HepG2 (cell line): ENCODE data around the gene TSC22D4. TPM values are rescaled to one million over a fixed set of nuclear protein-coding genes. Genes with fewer than 3 reads are reported as not detected.
A peak's percentile ranks its signal among the peaks of the same experiment; 100 is the strongest.

Experiments
- ATAC-seq: fragments of 200-7000 bp; cut with Tn5 transposase; 3 replicates; pipeline ENCODE4 v1.9.1; 2020; ENCODE audit warnings: mild to moderate bottlenecking, moderate library complexity
- BruUV-seq: library from RNA; stranded (reverse); fragments of 400-500 nt; replicated peaks from 2 replicates; lab custom pipeline; 2021; lab: Mats Ljungman, UMichigan
- CTCF ChIA-PET: fragments of 300-600 bp; formaldehyde crosslinking; extraction: SDS; loops from one replicate; lab custom pipeline; 2021; ENCODE audit warnings: low total read pairs, inconsistent platforms, low intra/inter-chr PET ratio; lab: Yijun Ruan, JAX
- POLR2A ChIA-PET: fragments of 350-600 bp; sonication (Branson Sonifier 250); formaldehyde crosslinking; loops from one replicate; lab custom pipeline; 2020; ENCODE audit warnings: antibody characterized with exemption, inconsistent platforms; lab: Yijun Ruan, JAX
- DNase-seq: peaks from one replicate; pipeline ENCODE4 v3.0.0-alpha.2; 2015; ENCODE audit warnings: low spot score
- FAIRE-seq: peaks from 3 replicates; lab custom pipeline; 2011; peaks lifted over from hg19 to GRCh38; lab: Jason Lieb, UNC
- H2AFZ ChIP-seq: one replicate; pipeline ENCODE4 v1.6.1; 2011; ENCODE audit warnings: low read length, inconsistent platforms
- H3K27ac ChIP-seq: fragments of 300-600 bp; 3 replicates; pipeline ENCODE4 v1.8.0; 2011; ENCODE audit warnings: mixed run types, mild to moderate bottlenecking, mixed read lengths, low read length, inconsistent platforms; ENCODE audit not compliant: insufficient read depth; ENCODE audit errors: extremely low read length
- H3K27me3 ChIP-seq, 2 experiments: fragments of 200-600 bp in 1 of 2; 2 replicates in 1 of 2; 3 replicates in 1 of 2; pipeline versions ENCODE4 v1.6.0 to v1.8.0; 2011; ENCODE audit warnings: low read length in 2 of 2, mild to moderate bottlenecking in 2 of 2, moderate library complexity in 2 of 2, inconsistent platforms in 1 of 2; ENCODE audit not compliant: insufficient read depth in 2 of 2, control insufficient read depth in 1 of 2
- H3K36me3 ChIP-seq, 2 experiments: fragments of 200-600 bp in 1 of 2; replicated peaks in 1 of 2; 2 replicates in 1 of 2; 3 replicates in 1 of 2; pipeline versions ENCODE4 v1.5.1 to v1.8.0; 2011; ENCODE audit warnings: low read length in 2 of 2, inconsistent platforms in 1 of 2; ENCODE audit not compliant: insufficient read depth in 2 of 2, control insufficient read depth in 1 of 2
- H3K4me1 ChIP-seq: 2 replicates; pipeline ENCODE4 v1.5.1; 2012; ENCODE audit warnings: low read length, inconsistent platforms; ENCODE audit not compliant: insufficient read depth
- H3K4me2 ChIP-seq: 2 replicates; pipeline ENCODE4 v1.6.0; 2011; ENCODE audit warnings: low read depth, low read length, inconsistent platforms
- H3K4me3 ChIP-seq, 3 experiments: fragments of 200-600 bp in 1 of 3; sonication (generic), shearing (Covaris generic) in 1 of 3; replicated peaks in 1 of 3; 2 replicates each; pipeline ENCODE4 v1.5.1; 2011 to 2016; ENCODE audit warnings: low read length in 3 of 3, inconsistent platforms in 2 of 3, low read depth in 2 of 3, mild to moderate bottlenecking in 2 of 3, control low read depth in 1 of 3, mixed read lengths in 1 of 3; ENCODE audit not compliant: insufficient read depth in 1 of 3
- H3K79me2 ChIP-seq: one replicate; pipeline ENCODE4 v1.6.1; 2011; ENCODE audit warnings: low read length, inconsistent platforms; ENCODE audit not compliant: insufficient read depth
- H3K9ac ChIP-seq: 2 replicates; pipeline ENCODE4 v1.6.0; 2011; ENCODE audit warnings: mild to moderate bottlenecking, low read depth, low read length, inconsistent platforms; ENCODE audit not compliant: insufficient read depth
- H3K9me3 ChIP-seq: 2 replicates; pipeline ENCODE4 v1.5.1; 2012; ENCODE audit warnings: mild to moderate bottlenecking, low read length
- H4K20me1 ChIP-seq: 2 replicates; pipeline ENCODE4 v1.6.0; 2011; ENCODE audit warnings: inconsistent platforms, mild to moderate bottlenecking, low read length, moderate library complexity; ENCODE audit not compliant: insufficient read depth
- ATF5 ChIP-seq: sonication (generic); formaldehyde crosslinking; IDR thresholded peaks from 2 replicates; pipeline ENCODE4 v1.4.0; 2020; ENCODE audit warnings: mild to moderate bottlenecking, low read depth, missing genetic modification reagents
- CTCF ChIP-seq: sonication (generic); formaldehyde crosslinking; IDR thresholded peaks from 2 replicates; pipeline ENCODE4 v1.5.0; 2020; ENCODE audit warnings: mild to moderate bottlenecking, missing genetic modification reagents, moderate library complexity
- FOXM1 ChIP-seq: sonication (generic); formaldehyde crosslinking; IDR thresholded peaks from 2 replicates; pipeline ENCODE4 v1.5.0; 2020; ENCODE audit warnings: missing genetic modification reagents
- SP5 ChIP-seq: IDR thresholded peaks from 2 replicates; pipeline ENCODE4 v1.6.1; 2016; ENCODE audit warnings: low read depth, borderline replicate concordance
- TBP ChIP-seq: sonication (generic); formaldehyde crosslinking; IDR thresholded peaks from 2 replicates; pipeline ENCODE4 v1.5.0; 2020; ENCODE audit warnings: missing genetic modification reagents
- ZC3H13 ChIP-seq: sonication (generic); formaldehyde crosslinking; IDR thresholded peaks from 2 replicates; pipeline ENCODE4 v1.8.1; 2023; ENCODE audit warnings: mild to moderate bottlenecking, missing genetic modification reagents, moderate library complexity
- ZNF121 ChIP-seq: sonication (generic); formaldehyde crosslinking; IDR thresholded peaks from 2 replicates; pipeline ENCODE4 v1.5.0; 2020; ENCODE audit warnings: mild to moderate bottlenecking, missing genetic modification reagents
- WGBS: methylation state at CpG from one replicate; pipeline ENCODE4 v1.1.6; 2017; ENCODE audit warnings: low lambda C conversion rate; 5-methylcytosine and 5-hydroxymethylcytosine counted together
- in situ Hi-C: cut with HindIII; loops from 2 replicates; pipeline ENCODE4 v1.10.0; 2017; ENCODE audit warnings: low pct_unique_long_range_greater_than_20kb; ENCODE audit not compliant: extremely low pct_ligation_motif_present
- intact Hi-C: fragments of 100-400 bp; cut with micrococcal nuclease; formaldehyde crosslinking; loops from one replicate; pipeline ENCODE4 v1.10.0; 2022; ENCODE audit not compliant: unreplicated experiment
- polyA plus RNA-seq, 8 experiments: library from polyadenylated mRNA; depleted of rRNA in 3 of 8; stranded (reverse) in 7 of 8; unstranded in 1 of 8; fragments of >200 nt; fragmentation: Illumina TruSeq in 4 of 8; extraction: Trizol in 4 of 8; gene quantifications; 2 replicates each; pipeline versions ENCODE4 v1.2.1 to v1.2.3, GENCODE V29; 2011 to 2016; ENCODE audit warnings: low read depth in 4 of 8, missing spikeins in 1 of 8, mixed read lengths in 1 of 8; ENCODE audit not compliant: insufficient read depth in 1 of 8
- total RNA-seq, 5 experiments: library from RNA; depleted of rRNA; stranded (reverse); fragments of >200 nt; fragmentation: Illumina TruSeq; extraction: Trizol; gene quantifications; 2 replicates each; pipeline ENCODE4 v1.2.3, GENCODE V29; 2016; ENCODE audit warnings: low read depth in 1 of 5

Gene TSC22D4
- total and polyA plus RNA-seq, 2 of the 13 experiments (the other 11 are each of a cell fraction or from before 2014, with no cell fraction given): 7.7 to 8.7 TPM

GRCh38 chr7:100457033-100457432 is 22.0 kb downstream of the TSC22D4 start:
- CTCF ChIA-PET: no interaction called here
- H3K4me2 ChIP-seq: no peak overlapping the region
- no TSS peak for BruUV-seq
- in situ Hi-C loops: no loop called here
- H3K27me3 ChIP-seq: peaks cover 0 to 17% of the 10 kb centered on the region in 2 experiments; a peak in 2 of 5 replicates
- no peak for FAIRE-seq
- TF ChIP-seq FOXM1 (CRISPR knock-in tag): no peak
- peak; percentile 61; the same call in 1 of the 2 replicates for TF ChIP-seq ZNF121 (CRISPR knock-in tag)
- TF ChIP-seq, all 625 proteins: peak for 1
- Histone ChIP-seq H3K27ac (no peak overlapping the region), H4K20me1 (no peaks in the 10 kb centered on the region), H3K4me1 (peaks cover 21% of the 10 kb centered on the region), H3K9ac (no peak overlapping the region), H3K9me3 (no peaks in the 10 kb centered on the region), H3K4me3 (no peak overlapping the region), H3K79me2 (no peaks in the 10 kb centered on the region), H2AFZ (no peak overlapping the region), H3K36me3 (no peaks in the 10 kb centered on the region)
- intact Hi-C loops: no loop called here
- WGBS: 60% methylated on average over 6 of the region's 6 CpGs
- DNase-seq: no peak
- POLR2A ChIA-PET: interaction anchor here (4.4 to 5.0 kb wide), 2 partner anchors 13 to 28 kb away, joined by 24 to 31 read pairs; partner anchors contain the start of genes MEPCE and ZCWPW1
- no peak for ATAC-seq

DNA sequence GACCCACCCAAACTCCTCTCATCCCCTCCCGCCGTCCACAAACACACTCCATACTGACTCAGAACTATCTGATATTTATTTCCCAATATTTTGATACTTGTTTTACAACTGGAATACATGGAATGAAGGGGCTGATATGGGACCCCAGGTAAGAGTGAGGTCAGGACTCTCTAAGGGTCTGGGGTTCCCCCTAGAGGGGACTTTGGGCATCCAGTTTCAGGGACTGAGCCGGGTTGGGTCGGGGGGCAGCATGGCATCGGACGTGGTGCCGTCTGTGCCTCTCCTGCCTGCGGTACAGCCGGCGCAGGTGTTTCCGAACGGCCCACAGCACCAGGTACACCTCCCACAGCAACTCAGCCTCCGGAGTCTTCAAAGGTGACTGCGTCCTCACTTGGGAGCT is 22.5 kb downstream of the TSC22D4 start:
- no peak for ATAC-seq
- intact Hi-C loops: no loop called here
- Histone ChIP-seq H3K9me3 (no peaks in the 10 kb centered on the region), H3K36me3 (no peaks in the 10 kb centered on the region), H3K27ac (no peak overlapping the region), H3K4me1 (peaks cover 21% of the 10 kb centered on the region), H3K79me2 (no peaks in the 10 kb centered on the region), H3K4me3 (no peak overlapping the region), H4K20me1 (no peaks in the 10 kb centered on the region), H3K9ac (no peak overlapping the region), H2AFZ (no peak overlapping the region), H3K4me2 (no peak overlapping the region), H3K27me3 (peaks cover 0 to 17% of the 10 kb centered on the region in 2 experiments; a peak in 2 of 5 replicates)
- no peak for FAIRE-seq
- in situ Hi-C loops: no loop called here
- ChIA-PET CTCF (no interaction called here), POLR2A (interaction anchor here (4.4 to 5.0 kb wide), 2 partner anchors 12 to 27 kb away, joined by 24 to 31 read pairs; partner anchors contain the start of genes MEPCE and ZCWPW1)
- no peak for DNase-seq
- TF ChIP-seq TBP (CRISPR knock-in tag) (no peak), SP5 (CRISPR knock-in tag) (no peak), CTCF (CRISPR knock-in tag) (peak; percentile 21), ZC3H13 (no peak), ATF5 (CRISPR knock-in tag) (no peak)
- WGBS: 73% methylated on average over 6 of the region's 14 CpGs
- BruUV-seq: no TSS peak
